ENCODE measurements around the gene LHX5. TPM values are rescaled to one million over a fixed set of nuclear protein-coding genes. Genes with fewer than 3 reads are reported as not detected.

LHX5 gene
- total RNA-seq, 2 donors from 2014 or later = not detected

- no peaks in the 10 kb centered on the region for H3K9me3 ChIP-seq
- no peak overlapping the region for H3K4me3 ChIP-seq
- no peaks in the 10 kb centered on the region for H3K27me3 ChIP-seq
- H3K4me1 ChIP-seq = peaks cover 0 to 16% of the 10 kb centered on the region in 2 donors
- H3K27ac ChIP-seq = no peak overlapping the region
- peak; percentile 70 to 90 for TF ChIP-seq CTCF (IDR thresholded peaks at IDR 0.05)
- no peaks in the 10 kb centered on the region for H3K36me3 ChIP-seq
- DNase-seq (ENCODE audit: low spot score) = peak; percentile 73
These were observed 46.5 kb downstream of the LHX5 start for GRCh38 chr12:113424915-113425823.

DNA sequence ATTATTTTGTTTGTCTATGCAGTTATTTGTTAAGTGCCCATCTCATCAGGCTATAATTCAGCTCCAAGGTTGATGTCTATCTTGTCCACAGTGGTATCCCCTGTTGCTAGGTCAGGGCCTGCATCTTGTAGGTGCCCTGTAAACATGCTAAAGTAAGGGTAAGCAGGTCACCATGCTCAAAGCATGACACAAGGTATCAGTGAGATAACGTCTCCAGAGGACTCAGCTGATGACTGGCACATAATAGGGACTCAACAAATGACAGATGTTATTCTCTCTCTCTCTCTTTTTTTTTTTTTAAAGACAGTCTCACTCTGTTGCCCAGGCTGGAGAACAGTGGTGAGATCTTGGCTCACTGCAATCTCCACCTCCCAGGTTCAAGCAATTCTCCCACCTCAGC is 47.2 kb downstream of the LHX5 start:
- Histone ChIP-seq H3K4me1 (peaks cover 0 to 16% of the 10 kb centered on the region in 2 donors), H3K9me3 (no peaks in the 10 kb centered on the region), H3K36me3 (no peaks in the 10 kb centered on the region), H3K27me3 (no peaks in the 10 kb centered on the region), H3K4me3 (no peak overlapping the region), H3K27ac (no peak overlapping the region)
- no peak for DNase-seq (ENCODE audit: low spot score)
- TF ChIP-seq CTCF (IDR thresholded peaks at IDR 0.05) = no peak

DNA sequence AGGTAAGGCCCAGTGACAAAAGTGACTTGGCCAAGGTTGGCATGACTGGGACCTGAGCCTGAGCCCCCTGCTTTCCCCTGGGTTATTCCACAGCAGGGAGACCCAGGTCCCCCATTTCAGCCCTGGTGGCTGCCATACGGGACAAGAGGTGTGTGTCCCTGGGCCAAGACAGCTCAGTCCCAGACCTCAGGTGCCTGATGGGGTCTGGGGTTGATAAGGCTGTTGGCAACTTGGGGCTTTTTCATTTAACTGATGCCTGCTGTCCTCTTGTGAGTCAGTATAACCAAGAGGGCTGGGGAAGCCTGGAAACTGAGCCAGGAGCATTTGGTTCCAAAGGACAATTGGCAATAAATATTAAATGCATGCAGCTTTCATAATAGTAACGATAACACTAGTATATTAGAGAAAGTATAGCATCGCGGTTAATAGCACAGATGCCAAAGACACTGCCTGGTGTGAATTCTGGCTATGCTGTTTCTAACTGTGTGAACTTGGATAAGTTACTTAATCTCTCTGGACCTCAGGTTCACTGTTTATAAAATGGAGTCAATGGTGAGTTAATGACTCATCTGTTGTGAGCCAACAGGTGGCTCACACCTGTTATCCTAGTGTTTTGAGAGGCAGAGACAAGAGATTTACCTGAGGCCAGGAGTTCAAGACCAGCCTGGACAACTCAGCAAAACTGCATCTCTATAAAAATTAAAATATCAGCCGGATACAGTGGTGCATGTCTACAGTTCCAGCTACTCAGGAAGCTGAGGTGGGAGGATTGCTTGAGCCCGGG is 48.6 kb downstream of the LHX5 start:
- DNase-seq (ENCODE audit: low spot score) = no peak
- Histone ChIP-seq H3K4me1 (peaks cover 0 to 16% of the 10 kb centered on the region in 2 donors), H3K27ac (peak overlapping the region in 1 of 2 donors; percentile 76), H3K27me3 (no peaks in the 10 kb centered on the region), H3K9me3 (no peaks in the 10 kb centered on the region), H3K36me3 (no peaks in the 10 kb centered on the region), H3K4me3 (peak overlapping the region; percentile 39 to 55)
- TF ChIP-seq CTCF (IDR thresholded peaks at IDR 0.05) = no peak

DNA sequence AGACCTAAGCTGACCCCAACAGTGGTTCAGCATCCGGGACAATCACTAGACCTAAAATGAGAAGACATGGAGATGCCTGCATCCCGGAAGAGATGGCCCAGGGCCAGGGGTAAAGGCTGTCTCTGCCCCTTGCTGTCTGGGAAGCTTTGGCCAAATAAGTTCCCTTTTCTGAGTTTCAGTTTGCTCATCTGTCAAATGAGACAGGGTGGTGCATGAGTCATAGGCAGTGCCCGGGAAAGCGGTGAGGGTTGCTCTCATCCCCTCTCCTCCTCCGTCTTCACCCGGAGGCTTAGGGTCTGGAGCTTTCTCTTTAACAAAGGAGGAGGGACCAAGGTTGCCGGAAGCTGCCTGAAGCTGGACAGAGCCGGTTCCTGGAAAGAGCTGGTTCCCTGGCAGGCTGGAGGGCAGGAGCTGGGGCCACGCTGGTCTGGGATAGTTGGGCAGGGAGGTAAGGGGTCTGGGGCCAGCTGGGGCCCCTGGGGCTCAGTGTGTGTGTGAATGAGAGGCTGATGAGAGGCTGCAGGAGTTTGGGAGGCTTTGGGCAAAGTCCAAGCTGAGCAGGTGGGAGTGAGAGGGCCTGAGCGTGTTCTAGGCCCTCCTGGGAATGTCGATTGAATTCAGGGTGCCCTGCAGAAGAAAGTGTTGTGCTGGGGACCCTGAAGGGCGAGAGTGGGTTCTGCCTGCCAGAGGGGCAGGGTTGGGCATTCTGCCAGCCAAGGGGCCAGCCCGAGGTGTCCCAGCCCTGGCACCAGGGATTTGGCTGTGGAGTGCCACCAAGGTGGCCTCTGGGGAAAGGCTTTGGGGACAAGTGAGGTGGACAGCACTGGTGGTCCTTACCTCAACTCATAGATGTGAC is 49.4 kb downstream of the LHX5 start, which contains the start of gene SDSL:
SDSL (plus strand) TSS at position 351 of the 856 bp plus-strand sequence. CDS start 5,603 bp downstream, outside the sequence.
- no peaks in the 10 kb centered on the region for H3K27me3 ChIP-seq
- H3K4me1 ChIP-seq = peaks cover 0 to 16% of the 10 kb centered on the region in 2 donors
- H3K36me3 ChIP-seq = no peaks in the 10 kb centered on the region
- TF ChIP-seq CTCF (IDR thresholded peaks at IDR 0.05) = no peak
- DNase-seq (ENCODE audit: low spot score) = peak; percentile 84
- H3K4me3 ChIP-seq = peak within 1 kb of the TSS; percentile 39 to 55
- H3K27ac ChIP-seq = peak within 1 kb of the TSS; percentile 37 to 76
- H3K9me3 ChIP-seq = no peaks in the 10 kb centered on the region

- Histone ChIP-seq H3K4me3 (no peak overlapping the region), H3K4me1 (peaks cover 0 to 16% of the 10 kb centered on the region in 2 donors), H3K36me3 (no peaks in the 10 kb centered on the region), H3K9me3 (no peaks in the 10 kb centered on the region), H3K27ac (no peak overlapping the region), H3K27me3 (no peaks in the 10 kb centered on the region)
- DNase-seq (ENCODE audit: low spot score) = no peak
- no peak for TF ChIP-seq CTCF (IDR thresholded peaks at IDR 0.05)
These were observed 50.6 kb downstream of the LHX5 start for GRCh38 chr12:113420996-113421595.

Measured in right atrium auricular region (tissue), 2 donors.